OCI-LY1 (cell line): ENCODE measurements around the gene IFNGR2.

Experiments
- H2AFZ ChIP-seq: fragments of 200-600 bp; sonication (generic), shearing (Covaris generic); 2 replicates; pipeline ENCODE4 v1.6.0; 2014; ENCODE audit warnings: antibody characterized with exemption, mild to moderate bottlenecking, low read length
- H3F3A ChIP-seq: fragments of 200-600 bp; sonication (generic), shearing (Covaris generic); 2 replicates; pipeline ENCODE4 v1.6.0; 2014; ENCODE audit warnings: mild to moderate bottlenecking, antibody characterized with exemption, low read length, moderate library complexity; ENCODE audit not compliant: insufficient read depth
- H3K27ac ChIP-seq: fragments of 200-600 bp; sonication (generic); 2 replicates; pipeline ENCODE4 v1.5.1; 2014; ENCODE audit warnings: low read length, mixed run types, mild to moderate bottlenecking, low read depth; ENCODE audit not compliant: poor library complexity, severe bottlenecking
- H3K27me3 ChIP-seq: fragments of 200-600 bp; sonication (generic); 2 replicates; pipeline ENCODE4 v1.6.0; 2014; ENCODE audit warnings: antibody characterized with exemption, mild to moderate bottlenecking, low read length, moderate library complexity; ENCODE audit not compliant: insufficient read depth
- H3K36me3 ChIP-seq: fragments of 200-600 bp; sonication (generic); 2 replicates; pipeline ENCODE4 v1.6.1; 2014; ENCODE audit warnings: mild to moderate bottlenecking, antibody characterized with exemption, low read length, moderate library complexity, mixed read lengths; ENCODE audit not compliant: insufficient read depth
- H3K4me1 ChIP-seq: fragments of 200-600 bp; sonication (generic); 2 replicates; pipeline ENCODE4 v1.5.1; 2014; ENCODE audit warnings: mild to moderate bottlenecking, low read length, moderate library complexity; ENCODE audit not compliant: insufficient read depth, severe bottlenecking
- H3K4me2 ChIP-seq: fragments of 200-600 bp; sonication (generic), shearing (Covaris generic); 2 replicates; pipeline ENCODE4 v1.6.1; 2014; ENCODE audit warnings: low read length
- H3K4me3 ChIP-seq: fragments of 200-600 bp; sonication (generic); 2 replicates; pipeline ENCODE4 v1.5.1; 2014; ENCODE audit warnings: low read length, low read depth, mild to moderate bottlenecking, mixed read lengths; ENCODE audit not compliant: poor library complexity, severe bottlenecking
- H3K79me2 ChIP-seq: fragments of 200-600 bp; shearing (Covaris generic); 2 replicates; pipeline ENCODE4 v1.6.1; 2016; ENCODE audit warnings: mixed run types, low read length, mixed read lengths; ENCODE audit not compliant: insufficient read depth
- H3K9ac ChIP-seq: fragments of 200-600 bp; sonication (generic), shearing (Covaris generic); 2 replicates; pipeline ENCODE4 v1.6.1; 2014; ENCODE audit warnings: mild to moderate bottlenecking, low read length, mixed read lengths
- H3K9me2 ChIP-seq: fragments of 200-600 bp; sonication (generic), shearing (Covaris generic); 2 replicates; pipeline ENCODE4 v1.6.1; 2014; ENCODE audit warnings: low read depth, mild to moderate bottlenecking, low read length, mixed read lengths
- H3K9me3 ChIP-seq: fragments of 200-600 bp; shearing (Covaris generic); 2 replicates; pipeline ENCODE4 v1.6.1; 2014; ENCODE audit warnings: low read length, mixed read lengths
- H4K20me1 ChIP-seq: fragments of 200-600 bp; sonication (generic), shearing (Covaris generic); 2 replicates; pipeline ENCODE4 v1.6.0; 2016; ENCODE audit warnings: mild to moderate bottlenecking, low read length; ENCODE audit not compliant: insufficient read depth
- EZH2 ChIP-seq: fragments of 200-600 bp; sonication (generic), shearing (Covaris generic); IDR thresholded peaks from 2 replicates; pipeline ENCODE4 v1.8.0; 2017; ENCODE audit warnings: borderline replicate concordance, mixed run types, mild to moderate bottlenecking, antibody characterized with exemption, low read length, moderate library complexity, mixed read lengths
- TF ChIP-seq, protein P1 (sequence below): fragments of 200-600 bp; sonication (generic), shearing (Covaris generic); IDR thresholded peaks from 2 replicates; pipeline ENCODE4 v1.5.1; 2017; ENCODE audit warnings: mild to moderate bottlenecking, antibody characterized with exemption, low read length, moderate library complexity, mixed read lengths

The IFNGR2 gene

GRCh38 chr21:33430858-33431257 is 27.6 kb downstream of the IFNGR2 start:
- H2AFZ ChIP-seq: no peak overlapping the region
- no peaks in the 10 kb centered on the region for H3K4me1 ChIP-seq
- H3K36me3 ChIP-seq: peaks cover 89% of the 10 kb centered on the region
- no peaks in the 10 kb centered on the region for H3K79me2 ChIP-seq
- no peaks in the 10 kb centered on the region for H4K20me1 ChIP-seq
- H3K9ac ChIP-seq: no peak overlapping the region
- H3K4me3 ChIP-seq: no peak overlapping the region
- H3K27me3 ChIP-seq: no peaks in the 10 kb centered on the region
- H3K27ac ChIP-seq: no peak overlapping the region
- H3F3A ChIP-seq: no peaks in the 10 kb centered on the region
- no peaks in the 10 kb centered on the region for H3K9me3 ChIP-seq
- H3K4me2 ChIP-seq: no peak overlapping the region
- TF ChIP-seq EZH2: no peak
- TF ChIP-seq, protein P1, sequence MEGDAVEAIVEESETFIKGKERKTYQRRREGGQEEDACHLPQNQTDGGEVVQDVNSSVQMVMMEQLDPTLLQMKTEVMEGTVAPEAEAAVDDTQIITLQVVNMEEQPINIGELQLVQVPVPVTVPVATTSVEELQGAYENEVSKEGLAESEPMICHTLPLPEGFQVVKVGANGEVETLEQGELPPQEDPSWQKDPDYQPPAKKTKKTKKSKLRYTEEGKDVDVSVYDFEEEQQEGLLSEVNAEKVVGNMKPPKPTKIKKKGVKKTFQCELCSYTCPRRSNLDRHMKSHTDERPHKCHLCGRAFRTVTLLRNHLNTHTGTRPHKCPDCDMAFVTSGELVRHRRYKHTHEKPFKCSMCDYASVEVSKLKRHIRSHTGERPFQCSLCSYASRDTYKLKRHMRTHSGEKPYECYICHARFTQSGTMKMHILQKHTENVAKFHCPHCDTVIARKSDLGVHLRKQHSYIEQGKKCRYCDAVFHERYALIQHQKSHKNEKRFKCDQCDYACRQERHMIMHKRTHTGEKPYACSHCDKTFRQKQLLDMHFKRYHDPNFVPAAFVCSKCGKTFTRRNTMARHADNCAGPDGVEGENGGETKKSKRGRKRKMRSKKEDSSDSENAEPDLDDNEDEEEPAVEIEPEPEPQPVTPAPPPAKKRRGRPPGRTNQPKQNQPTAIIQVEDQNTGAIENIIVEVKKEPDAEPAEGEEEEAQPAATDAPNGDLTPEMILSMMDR: no peak
- no peaks in the 10 kb centered on the region for H3K9me2 ChIP-seq

DNA sequence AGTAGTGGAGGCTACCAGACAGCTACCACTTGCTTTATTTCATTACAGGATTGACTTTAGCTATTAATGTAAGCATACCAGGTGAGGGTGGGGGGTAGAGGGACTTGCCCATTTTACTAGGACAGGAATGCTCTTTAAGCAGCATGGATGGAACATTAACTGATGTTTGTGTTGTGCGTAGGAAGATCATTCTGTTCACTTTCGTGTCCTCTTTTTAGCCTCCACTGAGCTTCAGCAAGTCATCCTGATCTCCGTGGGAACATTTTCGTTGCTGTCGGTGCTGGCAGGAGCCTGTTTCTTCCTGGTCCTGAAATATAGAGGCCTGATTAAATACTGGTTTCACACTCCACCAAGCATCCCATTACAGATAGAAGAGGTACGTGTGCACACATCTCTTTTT is 29.3 kb downstream of the IFNGR2 start:
- TF ChIP-seq, protein P1: no peak
- Histone ChIP-seq H3K9me3 (no peaks in the 10 kb centered on the region), H3K9me2 (no peaks in the 10 kb centered on the region), H3K4me3 (no peak overlapping the region), H3K4me2 (no peak overlapping the region), H3K4me1 (no peaks in the 10 kb centered on the region), H3K27me3 (no peaks in the 10 kb centered on the region), H3K36me3 (peaks cover 94% of the 10 kb centered on the region), H2AFZ (no peak overlapping the region), H3K79me2 (no peaks in the 10 kb centered on the region), H3K9ac (no peak overlapping the region), H4K20me1 (no peaks in the 10 kb centered on the region), H3K27ac (no peak overlapping the region), H3F3A (no peaks in the 10 kb centered on the region)

- Histone ChIP-seq H3K36me3 (peaks cover 94% of the 10 kb centered on the region), H3K4me3 (no peak overlapping the region), H3K79me2 (no peaks in the 10 kb centered on the region), H4K20me1 (no peaks in the 10 kb centered on the region), H3K4me1 (no peaks in the 10 kb centered on the region), H3K9me2 (no peaks in the 10 kb centered on the region), H3K9ac (no peak overlapping the region), H3F3A (no peaks in the 10 kb centered on the region), H3K27me3 (no peaks in the 10 kb centered on the region), H3K27ac (no peak overlapping the region), H3K4me2 (no peak overlapping the region), H3K9me3 (no peaks in the 10 kb centered on the region), H2AFZ (no peak overlapping the region)
- TF ChIP-seq EZH2: no peak
- TF ChIP-seq, protein P1: no peak
Observed at GRCh38 chr21:33433001-33433400, 29.8 kb downstream of the IFNGR2 start.
